Measurements from ENCODE around the gene CACNA2D4.

DNA sequence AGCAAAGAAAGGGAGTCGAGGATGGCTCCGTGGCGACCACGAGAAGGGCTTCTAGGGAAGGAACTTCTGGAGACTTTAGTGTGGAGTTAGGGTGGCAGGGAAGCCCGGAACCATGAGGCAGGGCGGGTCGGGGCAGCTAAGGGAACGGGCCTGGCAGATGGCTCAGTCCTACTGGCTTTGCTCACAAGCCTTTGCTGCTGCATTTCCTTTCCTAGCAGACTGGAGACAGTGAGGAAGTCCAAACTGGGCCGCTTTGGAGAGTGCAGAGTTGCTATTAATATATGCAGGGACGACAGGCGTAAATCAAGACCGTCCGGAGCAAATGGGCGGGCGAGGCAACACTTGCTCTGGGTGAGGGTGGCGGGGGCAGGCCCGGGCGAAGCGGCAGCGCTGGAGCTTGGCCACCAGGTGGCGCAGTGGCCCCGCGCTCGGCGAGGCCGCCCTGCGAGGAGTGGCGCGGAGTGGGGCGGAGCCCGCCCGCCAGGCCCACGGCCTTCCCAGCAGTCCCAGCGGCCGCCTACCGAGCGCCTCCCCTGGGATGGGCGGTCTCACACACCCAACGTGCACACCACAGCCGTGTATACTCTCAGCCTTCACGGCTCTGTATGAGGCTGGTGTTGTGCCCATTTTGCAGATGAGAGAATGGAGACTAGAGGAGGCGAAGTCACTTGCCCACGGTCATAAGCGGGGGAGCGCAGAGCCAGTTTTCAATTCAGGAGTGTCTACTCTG lies 122.5 kb downstream of the CACNA2D4 start:
- peak; percentile 81 for TF ChIP-seq POLR2AphosphoS5 (IDR thresholded peaks at IDR 0.05; ENCODE audit: low read depth, low read length)
- TF ChIP-seq TAF1 (IDR thresholded peaks at IDR 0.05; ENCODE audit: low read depth, low read length) = peak; percentile 61; the same call in 1 of the 2 replicates
- TF ChIP-seq POLR2A (IDR thresholded peaks at IDR 0.05; ENCODE audit: low read depth, low read length) = peak; percentile 76
- TF ChIP-seq POU2F2 (IDR thresholded peaks at IDR 0.05; ENCODE audit: low read depth, low read length) = no peak

All from GM12891 (cell line).